Measurements from ENCODE around the gene NFIB. TPM values are rescaled to one million over a fixed set of nuclear protein-coding genes. Genes with fewer than 3 reads are reported as not detected.

The NFIB gene
- total and polyA plus RNA-seq, 2 donors = 20.8 to 217 TPM

DNA sequence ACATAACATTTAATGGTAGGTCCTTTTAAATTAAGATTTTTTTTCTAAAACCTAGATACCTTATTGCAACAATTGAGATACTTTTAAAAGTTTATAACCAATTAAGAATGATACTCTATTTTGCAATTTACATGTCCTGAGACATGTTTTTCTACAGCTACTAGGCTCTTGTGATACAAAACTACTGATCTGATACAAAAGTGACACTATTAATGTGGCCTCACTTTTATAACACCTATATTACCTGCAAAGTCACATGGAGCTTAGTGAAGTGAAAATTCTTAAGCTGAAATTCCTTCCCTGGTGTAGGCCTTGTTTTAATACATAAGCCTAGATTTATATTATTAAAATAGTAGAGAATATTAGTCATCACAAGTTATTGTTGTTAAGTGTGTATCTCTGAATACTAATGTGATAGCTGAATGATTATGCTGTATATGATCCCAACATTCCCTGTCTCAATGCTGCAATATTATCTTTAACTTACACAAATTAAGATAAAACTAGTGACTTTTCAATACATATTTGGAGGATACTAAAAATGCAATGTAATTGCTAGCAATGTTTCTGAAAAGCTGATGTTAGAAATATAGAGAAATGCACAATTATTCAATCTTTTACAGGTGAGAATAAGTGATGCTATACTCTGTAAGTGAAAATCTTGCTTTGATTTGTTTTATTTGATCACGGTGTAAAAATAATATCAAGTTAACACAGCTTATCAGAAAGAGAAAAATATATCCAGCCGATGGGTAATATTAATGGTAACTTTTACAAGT, 2.6 kb downstream of the NFIB start:
- 14% methylated on average over 2 of the region's 2 CpGs for WGBS
- H3K4me1 ChIP-seq (ENCODE audit: insufficient read depth) = no peaks in the 10 kb centered on the region

DNA sequence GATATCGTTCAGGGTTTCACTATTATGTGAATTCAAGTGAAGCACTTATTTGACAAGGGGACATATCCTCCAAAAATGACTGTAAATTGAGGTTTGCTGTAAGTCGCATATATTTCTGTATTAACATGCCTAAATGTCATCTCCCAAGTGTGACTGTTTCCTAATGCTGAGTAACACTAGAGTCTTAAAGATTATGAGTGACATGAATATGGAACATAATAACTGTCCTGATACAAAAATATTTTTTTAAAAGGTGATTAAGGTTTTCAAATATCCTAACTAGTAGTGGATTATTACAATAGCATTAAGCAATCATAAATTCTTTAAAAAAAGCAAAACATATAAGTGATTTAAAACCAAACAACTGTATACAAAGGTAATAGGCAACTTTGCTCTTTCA, 3.6 kb downstream of the NFIB start:
- no peak overlapping the region for H3K4me3 ChIP-seq (ENCODE audit: low read depth, low read length)
- H3K4me1 ChIP-seq (ENCODE audit: insufficient read depth) = no peaks in the 10 kb centered on the region
- DNase-seq (ENCODE audit: extremely low spot score) = no peak
- H3K36me3 ChIP-seq (ENCODE audit: insufficient read depth) = no peaks in the 10 kb centered on the region
- 31% methylated on average over 2 of the region's 2 CpGs for whole genome bisulfite sequencing
- no peak overlapping the region for H3K27ac ChIP-seq (ENCODE audit: low read depth)

More for the DNA sequence above, 2.6 kb downstream of the NFIB start:
- H3K27ac ChIP-seq (ENCODE audit: low read depth) = no peak overlapping the region
- H3K36me3 ChIP-seq (ENCODE audit: insufficient read depth) = no peaks in the 10 kb centered on the region
- no peak overlapping the region for H3K4me3 ChIP-seq (ENCODE audit: low read depth, low read length)
- no peak for DNase-seq (ENCODE audit: extremely low spot score)

DNA sequence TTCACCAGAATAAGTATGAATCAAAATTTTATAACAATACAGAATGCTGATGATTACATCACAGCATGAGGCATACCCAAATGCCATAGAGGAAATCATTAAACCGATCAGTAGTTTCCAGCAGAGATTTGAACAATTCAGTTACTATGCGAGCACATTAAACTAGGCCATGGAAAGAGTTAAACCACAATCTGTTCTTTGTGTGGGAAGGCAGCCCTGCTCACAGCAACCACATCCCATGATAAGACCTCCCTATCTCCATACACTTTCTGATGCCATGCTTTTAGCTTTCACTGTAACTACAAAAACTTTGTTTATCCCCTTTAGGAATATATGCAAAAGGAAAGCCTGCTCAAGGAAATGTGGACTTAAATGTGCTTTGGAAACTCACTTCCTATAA, 4.5 kb downstream of the NFIB start:
- H3K4me1 ChIP-seq (ENCODE audit: insufficient read depth) = no peaks in the 10 kb centered on the region
- H3K36me3 ChIP-seq (ENCODE audit: insufficient read depth) = no peaks in the 10 kb centered on the region
- WGBS = 14% methylated on average over 2 of the region's 2 CpGs
- peak overlapping the region; percentile 2 for H3K4me3 ChIP-seq (ENCODE audit: low read depth, low read length)
- H3K27ac ChIP-seq (ENCODE audit: low read depth) = peak overlapping the region; percentile 28
- DNase-seq (ENCODE audit: extremely low spot score) = no peak

DNA sequence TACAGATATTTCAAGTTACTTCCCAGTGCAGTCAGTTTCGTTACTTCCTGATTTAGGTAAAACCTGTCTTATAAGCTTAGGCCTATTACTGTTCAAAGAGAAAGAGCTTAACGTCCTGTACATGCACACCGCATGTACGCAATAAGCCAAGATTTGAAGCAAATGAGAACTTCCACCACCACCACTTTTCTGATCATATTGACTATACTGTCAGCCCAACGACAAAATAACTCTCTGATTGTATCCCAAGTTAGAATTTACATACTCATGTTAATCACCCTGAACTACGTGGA, 5.1 kb downstream of the NFIB start:
- Histone ChIP-seq H3K4me1 (ENCODE audit: insufficient read depth) (no peaks in the 10 kb centered on the region), H3K27ac (ENCODE audit: low read depth) (no peak overlapping the region), H3K4me3 (ENCODE audit: low read depth, low read length) (no peak overlapping the region), H3K36me3 (ENCODE audit: insufficient read depth) (no peaks in the 10 kb centered on the region)
- no peak for DNase-seq (ENCODE audit: extremely low spot score)
- 38% methylated on average over 6 of the region's 6 CpGs for WGBS

DNA sequence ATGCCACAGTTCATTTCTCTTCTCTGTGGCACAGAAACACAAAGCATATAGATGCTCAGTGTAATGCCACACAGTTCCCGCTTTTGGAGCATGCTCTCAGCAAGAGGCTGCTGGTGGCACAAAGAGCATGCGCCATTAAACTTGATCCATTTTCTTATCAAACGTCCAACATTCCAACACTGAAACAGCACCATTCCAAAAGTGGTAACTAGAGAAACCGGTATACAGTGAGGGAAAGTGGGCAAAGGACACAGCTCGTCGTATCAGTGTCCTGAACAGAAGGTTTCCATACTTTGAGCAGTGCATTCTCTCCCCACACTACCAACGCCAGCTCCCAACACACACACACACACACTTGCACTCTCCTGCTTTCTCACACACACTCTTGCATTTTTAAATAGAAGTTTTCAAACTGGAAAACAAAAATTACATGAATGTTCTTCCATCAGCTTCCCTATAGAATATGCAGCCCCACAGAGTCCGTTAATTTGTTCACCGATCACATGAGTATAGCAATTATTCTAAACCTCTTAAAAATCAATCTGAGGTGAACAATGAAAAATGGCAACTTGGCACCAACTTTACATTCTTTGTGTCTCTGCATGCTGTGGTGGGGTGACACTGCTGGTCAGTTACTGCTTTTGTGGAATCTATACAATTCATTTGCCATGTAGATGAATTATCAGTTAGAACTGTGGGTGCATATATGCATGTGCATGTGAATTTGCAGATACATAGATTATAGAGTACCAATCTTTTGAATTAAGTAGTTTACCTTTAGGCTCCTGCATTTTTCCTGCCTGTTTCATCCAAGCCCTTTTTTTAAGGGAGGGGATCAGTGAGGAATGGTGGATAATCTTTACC, 5.7 kb downstream of the NFIB start:
- Histone ChIP-seq H3K4me3 (ENCODE audit: low read depth, low read length) (no peak overlapping the region), H3K4me1 (ENCODE audit: insufficient read depth) (no peaks in the 10 kb centered on the region), H3K27ac (ENCODE audit: low read depth) (no peak overlapping the region), H3K36me3 (ENCODE audit: insufficient read depth) (no peaks in the 10 kb centered on the region)
- DNase-seq (ENCODE audit: extremely low spot score) = no peak
- 34% methylated on average over 9 of the region's 9 CpGs for WGBS

DNA sequence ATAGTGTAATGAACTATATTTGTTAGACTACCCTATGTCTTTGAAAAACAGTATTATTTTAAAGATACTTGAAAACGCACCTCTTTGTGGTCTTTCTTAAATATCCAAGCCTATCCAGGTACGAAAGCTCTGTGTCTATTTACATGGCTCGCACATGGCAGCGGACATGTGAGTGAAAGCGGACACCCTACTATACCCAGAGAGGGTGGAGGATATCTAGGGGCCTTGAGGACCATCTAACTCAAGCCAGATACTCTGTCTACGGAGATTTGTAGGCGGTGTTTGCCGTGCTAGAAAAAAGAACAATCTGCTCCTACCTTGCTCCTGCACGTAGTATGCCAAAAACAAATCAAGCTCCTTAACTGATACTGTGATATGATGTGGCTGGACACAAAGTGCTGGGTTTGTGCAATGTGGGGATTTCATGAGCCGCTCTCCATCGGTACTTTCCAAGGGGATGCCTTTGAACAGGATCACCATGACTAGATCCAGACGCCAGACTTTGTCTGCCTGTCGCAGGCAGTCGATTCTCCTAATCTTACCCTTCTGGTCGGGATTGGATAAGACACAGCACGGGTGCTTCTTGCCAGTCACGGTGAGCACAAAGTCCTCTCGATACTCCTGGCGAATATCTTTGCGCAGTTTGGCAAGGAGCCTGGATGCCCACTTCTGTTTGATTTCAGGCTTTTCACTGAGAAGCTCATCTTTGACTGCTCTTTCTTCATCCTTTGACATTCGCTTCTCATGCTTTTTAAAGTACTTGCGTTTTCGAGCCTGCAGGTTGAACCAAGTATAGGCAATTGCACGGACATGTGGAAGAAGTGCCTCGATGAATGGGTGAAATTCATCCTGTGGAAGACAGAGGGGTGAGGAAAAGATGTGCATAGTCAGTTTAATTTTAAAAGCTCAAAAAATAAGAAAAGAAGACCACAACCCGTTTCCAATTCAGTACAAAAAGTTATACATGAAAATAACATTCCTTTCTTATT, 7.0 kb downstream of the NFIB start:
- Histone ChIP-seq H3K36me3 (ENCODE audit: insufficient read depth) (no peaks in the 10 kb centered on the region), H3K4me1 (ENCODE audit: insufficient read depth) (no peaks in the 10 kb centered on the region), H3K27ac (ENCODE audit: low read depth) (no peak overlapping the region), H3K4me3 (ENCODE audit: low read depth, low read length) (no peak overlapping the region)
- DNase-seq (ENCODE audit: extremely low spot score) = no peak
- 46% methylated on average over 26 of the region's 26 CpGs for WGBS

DNA sequence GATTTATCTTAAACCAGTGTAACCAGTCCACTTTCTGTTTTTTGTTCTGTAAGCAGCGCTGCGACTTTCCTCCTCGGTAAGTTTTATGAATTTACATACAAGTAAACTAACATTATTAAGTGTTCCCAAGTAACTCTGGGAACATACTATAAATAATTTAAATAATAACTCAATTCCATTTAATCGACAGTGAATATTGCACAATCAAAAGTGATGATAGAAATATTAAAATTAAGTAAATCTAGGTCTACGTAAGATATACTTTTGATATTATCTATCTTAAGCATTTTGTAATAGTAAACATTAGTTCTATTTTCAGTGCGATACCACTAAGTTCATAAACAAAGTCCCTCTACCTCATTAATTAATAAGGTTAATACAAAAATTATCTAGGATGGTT, 7.8 kb downstream of the NFIB start:
- H3K27ac ChIP-seq (ENCODE audit: low read depth) = no peak overlapping the region
- 60% methylated on average over 6 of the region's 6 CpGs for WGBS
- DNase-seq (ENCODE audit: extremely low spot score) = no peak
- H3K36me3 ChIP-seq (ENCODE audit: insufficient read depth) = no peaks in the 10 kb centered on the region
- no peaks in the 10 kb centered on the region for H3K4me1 ChIP-seq (ENCODE audit: insufficient read depth)
- H3K4me3 ChIP-seq (ENCODE audit: low read depth, low read length) = no peak overlapping the region

DNA sequence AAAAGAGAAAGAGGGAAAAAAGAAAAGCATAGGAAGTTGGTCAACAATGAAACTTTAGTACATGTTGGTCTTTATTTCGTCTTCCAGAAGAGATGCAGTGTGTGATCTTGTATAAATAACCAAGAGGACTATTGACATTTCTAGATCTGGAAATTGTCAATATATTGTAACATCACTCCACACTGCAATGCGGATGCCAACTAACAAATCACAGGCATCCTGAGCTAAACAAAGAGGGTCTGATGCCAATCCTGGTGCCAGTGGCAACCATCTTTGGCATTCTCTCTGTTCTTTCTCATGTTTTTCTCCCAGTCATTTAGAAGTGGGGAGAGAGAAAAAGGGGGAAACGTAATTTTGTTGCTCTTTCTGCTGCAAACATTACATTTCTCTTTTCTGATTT, 9.7 kb downstream of the NFIB start:
- 84% methylated on average over 3 of the region's 3 CpGs for WGBS
- Histone ChIP-seq H3K36me3 (ENCODE audit: insufficient read depth) (no peaks in the 10 kb centered on the region), H3K4me1 (ENCODE audit: insufficient read depth) (no peaks in the 10 kb centered on the region), H3K4me3 (ENCODE audit: low read depth, low read length) (no peak overlapping the region), H3K27ac (ENCODE audit: low read depth) (no peak overlapping the region)
- DNase-seq (ENCODE audit: extremely low spot score) = no peak

DNA sequence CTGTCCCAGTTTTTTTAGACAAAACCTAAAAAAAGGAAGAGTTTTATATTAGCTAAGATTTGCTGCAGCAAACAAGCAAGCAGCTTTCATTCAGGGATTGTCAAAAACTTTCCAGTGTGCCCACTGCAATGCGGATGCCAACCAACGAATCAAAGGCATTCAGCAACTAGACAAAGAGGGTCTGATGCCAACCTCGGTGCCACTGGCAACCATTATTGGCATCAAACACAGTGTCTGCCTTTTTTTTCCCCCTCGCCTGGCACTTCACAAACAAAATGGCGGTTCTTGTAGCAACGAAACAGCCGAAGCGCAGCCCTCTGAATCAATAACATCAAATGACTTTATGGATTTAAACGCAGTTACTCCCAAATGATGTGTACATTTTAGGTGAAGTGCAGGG, 10.4 kb downstream of the NFIB start:
- Histone ChIP-seq H3K36me3 (ENCODE audit: insufficient read depth) (no peaks in the 10 kb centered on the region), H3K27ac (ENCODE audit: low read depth) (no peak overlapping the region), H3K4me3 (ENCODE audit: low read depth, low read length) (no peak overlapping the region), H3K4me1 (ENCODE audit: insufficient read depth) (peaks cover under 1% of the 10 kb centered on the region)
- no peak for DNase-seq (ENCODE audit: extremely low spot score)
- WGBS = 90% methylated on average over 9 of the region's 9 CpGs

DNA sequence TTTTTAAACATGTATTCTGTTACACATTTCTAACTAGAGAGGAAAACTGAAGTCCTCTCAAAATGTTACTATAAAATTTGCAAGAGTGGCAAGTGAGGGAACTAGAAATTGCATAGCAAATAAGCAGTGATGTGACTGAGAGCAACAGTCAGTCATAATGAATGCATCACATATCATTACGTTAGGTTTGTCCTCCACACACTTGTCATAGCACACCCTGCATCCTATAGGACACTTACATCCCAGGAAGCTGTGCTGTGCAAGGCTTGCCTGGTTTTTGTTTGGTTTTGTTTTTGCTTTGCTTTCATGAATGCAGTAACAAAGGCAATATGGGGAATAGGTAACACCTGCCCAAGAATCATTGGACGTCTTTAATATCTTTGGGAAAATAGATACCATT, 10.8 kb downstream of the NFIB start:
- Histone ChIP-seq H3K36me3 (ENCODE audit: insufficient read depth) (no peaks in the 10 kb centered on the region), H3K4me3 (ENCODE audit: low read depth, low read length) (no peak overlapping the region), H3K4me1 (ENCODE audit: insufficient read depth) (peaks cover 2% of the 10 kb centered on the region), H3K27ac (ENCODE audit: low read depth) (no peak overlapping the region)
- WGBS = 74% methylated on average over 2 of the region's 2 CpGs
- DNase-seq (ENCODE audit: extremely low spot score) = no peak

DNA sequence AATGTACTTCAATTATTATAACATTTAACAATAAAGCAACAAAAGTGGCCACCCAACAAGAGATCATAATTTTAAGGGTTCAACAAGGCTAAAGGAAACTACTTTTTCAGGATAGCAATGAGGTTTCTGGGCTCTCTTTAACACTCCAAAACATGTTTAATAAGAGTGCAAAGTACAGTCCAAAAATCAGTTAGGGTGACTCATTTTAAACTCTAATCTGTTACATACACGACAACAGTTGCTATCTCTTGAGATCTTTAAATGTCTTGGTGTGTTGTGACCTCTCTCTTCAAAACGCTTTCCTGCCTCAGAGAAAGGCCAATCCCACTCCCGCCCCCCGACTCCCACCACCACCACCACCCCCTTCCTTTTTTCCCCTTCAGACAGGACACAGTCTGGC, 11.5 kb downstream of the NFIB start:
- WGBS = 8% methylated on average over 4 of the region's 4 CpGs
- peak overlapping the region; percentile 41 for H3K27ac ChIP-seq (ENCODE audit: low read depth)
- no peak for DNase-seq (ENCODE audit: extremely low spot score)
- H3K36me3 ChIP-seq (ENCODE audit: insufficient read depth) = no peaks in the 10 kb centered on the region
- H3K4me3 ChIP-seq (ENCODE audit: low read depth, low read length) = no peak overlapping the region
- H3K4me1 ChIP-seq (ENCODE audit: insufficient read depth) = peaks cover 2% of the 10 kb centered on the region

DNA sequence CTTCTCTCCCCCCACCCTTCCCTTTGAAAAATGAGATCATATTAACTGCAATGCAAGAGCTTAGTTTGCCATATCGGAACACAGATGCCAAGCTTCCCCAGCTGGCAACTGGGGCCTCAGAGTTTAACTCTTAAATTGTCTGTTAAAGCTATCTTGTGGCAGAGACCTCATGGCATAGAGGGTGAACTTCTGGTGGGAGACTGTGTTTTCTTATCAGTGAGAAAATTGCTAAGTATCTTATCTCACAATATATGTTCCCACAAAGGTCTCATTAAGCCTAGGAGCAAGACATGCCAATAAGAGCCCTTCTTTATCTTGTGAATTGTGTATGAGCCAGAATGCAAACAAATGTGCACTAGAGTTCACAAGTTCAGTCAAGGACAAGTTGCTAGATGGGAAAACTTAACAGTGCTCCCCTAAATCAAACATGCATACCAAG, 12.3 kb downstream of the NFIB start:
- H3K36me3 ChIP-seq (ENCODE audit: insufficient read depth) = no peaks in the 10 kb centered on the region
- DNase-seq (ENCODE audit: extremely low spot score) = no peak
- 16% methylated on average over 1 of the region's 1 CpG for WGBS
- no peak overlapping the region for H3K4me3 ChIP-seq (ENCODE audit: low read depth, low read length)
- peaks cover 2% of the 10 kb centered on the region for H3K4me1 ChIP-seq (ENCODE audit: insufficient read depth)
- H3K27ac ChIP-seq (ENCODE audit: low read depth) = no peak overlapping the region

DNA sequence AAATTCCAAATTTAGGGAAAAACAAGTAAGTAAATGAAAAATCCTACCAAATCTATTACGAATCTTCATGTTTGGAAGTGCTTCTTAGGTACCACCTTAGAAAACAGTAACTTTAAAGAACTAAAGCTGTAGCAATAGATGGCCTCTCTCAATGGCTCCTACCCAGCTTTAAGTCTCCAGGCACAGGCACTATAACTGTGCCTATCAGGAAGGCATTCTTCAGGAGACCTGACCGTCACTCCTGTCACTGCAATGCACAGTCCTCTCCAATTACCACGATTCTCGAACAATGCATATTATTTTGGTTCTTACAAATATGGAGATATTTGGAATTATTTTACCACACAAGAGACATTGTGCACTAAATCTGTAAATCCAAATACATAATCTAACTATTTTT, 12.9 kb downstream of the NFIB start:
- no peak for DNase-seq (ENCODE audit: extremely low spot score)
- Histone ChIP-seq H3K4me1 (ENCODE audit: insufficient read depth) (peaks cover 2% of the 10 kb centered on the region), H3K4me3 (ENCODE audit: low read depth, low read length) (no peak overlapping the region), H3K36me3 (ENCODE audit: insufficient read depth) (no peaks in the 10 kb centered on the region), H3K27ac (ENCODE audit: low read depth) (peak overlapping the region; percentile 38)
- WGBS = 86% methylated on average over 4 of the region's 4 CpGs

Measured in urinary bladder (tissue), 4 donors.